ENCODE results near the gene FAM131B.

FAM131B gene

DNA sequence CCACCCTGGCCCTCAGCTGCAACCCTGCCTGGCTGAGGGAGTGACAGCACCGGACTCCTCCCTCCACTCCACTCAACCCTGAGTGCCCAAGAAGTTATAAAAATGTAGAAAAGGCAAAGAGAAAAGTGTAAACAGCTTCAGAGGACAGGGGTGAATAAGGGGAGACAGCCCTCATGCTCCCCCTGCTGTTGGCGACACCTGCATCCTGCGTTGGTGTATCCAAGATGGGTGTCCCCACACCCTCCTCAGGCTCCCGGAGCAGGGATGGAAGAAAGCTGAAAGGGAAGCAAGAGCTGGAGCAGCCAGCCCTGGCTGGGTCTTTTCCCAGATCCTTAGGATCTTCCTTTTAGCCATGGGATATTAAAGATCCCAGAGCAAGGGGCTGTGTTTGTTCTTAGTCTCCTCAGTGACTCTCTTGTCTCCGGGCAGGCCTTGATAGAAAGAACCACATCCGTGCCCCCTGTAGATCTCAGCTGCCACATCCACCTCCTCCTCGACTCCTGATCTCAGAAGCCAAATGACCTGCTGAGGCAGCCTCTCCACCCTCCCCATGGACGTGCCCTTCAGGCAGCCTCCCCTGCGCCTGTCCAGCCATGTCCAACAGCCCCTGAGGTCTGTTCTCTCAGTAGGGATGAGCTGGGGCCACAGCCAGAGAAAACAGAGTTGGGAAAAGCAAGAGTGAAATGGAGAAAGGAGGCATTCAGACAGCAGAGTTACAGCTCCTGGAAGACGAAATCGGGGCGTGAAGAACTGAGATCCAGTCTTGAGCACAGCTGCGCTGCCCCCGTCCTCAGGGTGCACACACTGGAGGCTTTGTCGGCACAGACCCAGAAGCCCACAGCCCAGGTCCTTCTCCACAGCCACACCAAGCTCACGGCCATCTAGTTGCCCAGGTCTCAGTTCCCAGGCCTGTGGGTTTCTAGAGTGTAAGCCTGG, 6.8 kb downstream of the FAM131B start:
- TF ChIP-seq, protein P1, sequence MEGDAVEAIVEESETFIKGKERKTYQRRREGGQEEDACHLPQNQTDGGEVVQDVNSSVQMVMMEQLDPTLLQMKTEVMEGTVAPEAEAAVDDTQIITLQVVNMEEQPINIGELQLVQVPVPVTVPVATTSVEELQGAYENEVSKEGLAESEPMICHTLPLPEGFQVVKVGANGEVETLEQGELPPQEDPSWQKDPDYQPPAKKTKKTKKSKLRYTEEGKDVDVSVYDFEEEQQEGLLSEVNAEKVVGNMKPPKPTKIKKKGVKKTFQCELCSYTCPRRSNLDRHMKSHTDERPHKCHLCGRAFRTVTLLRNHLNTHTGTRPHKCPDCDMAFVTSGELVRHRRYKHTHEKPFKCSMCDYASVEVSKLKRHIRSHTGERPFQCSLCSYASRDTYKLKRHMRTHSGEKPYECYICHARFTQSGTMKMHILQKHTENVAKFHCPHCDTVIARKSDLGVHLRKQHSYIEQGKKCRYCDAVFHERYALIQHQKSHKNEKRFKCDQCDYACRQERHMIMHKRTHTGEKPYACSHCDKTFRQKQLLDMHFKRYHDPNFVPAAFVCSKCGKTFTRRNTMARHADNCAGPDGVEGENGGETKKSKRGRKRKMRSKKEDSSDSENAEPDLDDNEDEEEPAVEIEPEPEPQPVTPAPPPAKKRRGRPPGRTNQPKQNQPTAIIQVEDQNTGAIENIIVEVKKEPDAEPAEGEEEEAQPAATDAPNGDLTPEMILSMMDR (conservative IDR thresholded peaks at IDR 0.05; ENCODE audit: low read depth, low read length) = no peak
- H3K4me3 ChIP-seq (ENCODE audit: low read length) = no peak overlapping the region
- DNase-seq (ENCODE audit: low read depth) = no peak

DNA sequence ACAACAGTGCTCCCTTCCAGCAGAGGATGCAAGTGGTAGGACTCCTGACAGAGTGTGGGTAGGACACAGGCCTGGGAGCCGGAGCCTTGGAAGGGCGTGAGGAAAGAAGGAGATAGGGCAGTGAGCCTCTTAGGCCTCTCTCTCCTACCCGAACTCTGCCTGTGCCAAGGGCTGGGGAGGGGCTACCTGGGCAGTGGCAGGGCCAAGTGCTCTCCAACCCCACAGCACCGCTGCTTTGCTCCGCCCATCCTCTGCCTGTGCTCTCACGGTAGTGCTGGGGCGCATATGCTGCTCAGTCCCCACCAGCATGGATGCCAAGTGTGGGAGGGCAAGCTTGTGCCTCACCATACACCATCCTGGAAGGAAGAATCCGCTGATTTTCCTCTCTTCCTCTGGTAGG, 7.5 kb downstream of the FAM131B start:
- no peak overlapping the region for H3K4me3 ChIP-seq (ENCODE audit: low read length)
- TF ChIP-seq, protein P1 (conservative IDR thresholded peaks at IDR 0.05; ENCODE audit: low read depth, low read length) = no peak
- DNase-seq (ENCODE audit: low read depth) = no peak

DNA sequence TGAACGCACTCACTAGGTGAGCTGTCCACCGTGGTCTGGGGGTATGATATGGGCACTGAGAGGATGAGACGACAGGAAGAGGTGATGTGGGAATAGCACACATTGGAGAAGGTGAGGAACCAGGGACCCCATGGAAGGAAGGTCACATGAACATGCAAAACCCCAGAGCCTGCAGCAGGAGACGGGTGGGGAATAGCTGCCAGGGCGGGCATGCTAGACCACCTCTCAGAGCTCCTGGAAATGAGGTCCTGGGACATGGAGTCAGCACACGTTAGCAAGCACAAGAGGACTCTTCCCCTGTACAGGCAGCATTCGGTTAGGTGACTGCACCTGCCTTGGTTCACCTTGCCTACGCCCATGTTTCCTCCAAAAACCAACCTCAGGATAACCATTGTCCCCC, 8.1 kb downstream of the FAM131B start:
- TF ChIP-seq, protein P1 (conservative IDR thresholded peaks at IDR 0.05; ENCODE audit: low read depth, low read length) = no peak
- H3K4me3 ChIP-seq (ENCODE audit: low read length) = no peak overlapping the region
- DNase-seq (ENCODE audit: low read depth) = no peak

DNA sequence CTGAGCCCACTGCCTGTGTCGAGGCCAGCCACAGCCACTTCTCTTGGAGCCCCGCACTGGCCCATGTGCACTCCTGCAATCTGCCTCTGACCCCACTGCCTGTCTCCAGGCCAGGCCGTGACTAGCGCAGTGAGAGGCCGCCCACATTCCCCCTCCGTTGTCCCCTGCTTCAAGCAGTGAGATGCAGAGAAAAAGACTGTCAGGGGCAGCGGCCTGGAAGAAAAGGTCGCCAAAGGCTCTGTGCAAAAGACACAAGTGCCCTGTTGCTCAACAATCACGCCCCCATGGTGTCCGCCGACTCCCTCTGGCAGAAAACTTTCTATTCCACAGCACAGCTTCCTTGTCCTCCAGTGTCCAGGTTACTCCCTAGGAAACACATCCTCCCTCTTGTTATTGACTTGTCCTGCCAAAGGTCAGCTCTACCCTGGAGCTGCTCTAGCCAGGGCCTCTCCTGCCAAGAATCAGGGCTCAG, 9.9 kb downstream of the FAM131B start:
- no peak overlapping the region for H3K4me3 ChIP-seq (ENCODE audit: low read length)

DNA sequence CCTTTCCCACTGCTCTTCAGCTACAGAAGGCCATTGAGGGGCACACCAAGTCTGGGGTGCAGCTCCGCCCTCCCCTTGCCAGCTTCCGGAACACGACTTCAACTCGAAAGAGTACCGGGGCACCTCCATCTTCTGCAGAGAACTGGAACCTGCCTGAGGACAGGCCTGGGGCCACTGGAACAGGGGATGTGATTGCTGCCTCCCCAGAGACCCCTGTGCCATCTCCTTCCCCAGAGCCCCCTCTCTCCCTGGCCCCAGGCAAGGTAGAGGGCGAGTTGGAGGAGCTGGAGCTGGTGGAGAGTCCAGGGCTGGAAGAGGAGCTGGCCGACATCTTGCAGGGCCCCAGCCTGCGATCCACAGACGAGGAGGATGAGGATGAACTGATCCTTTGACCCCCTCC, 10.9 kb downstream of the FAM131B start:
- DNase-seq (ENCODE audit: low read depth) = no peak
- H3K4me3 ChIP-seq (ENCODE audit: low read length) = no peak overlapping the region
- TF ChIP-seq, protein P1 (conservative IDR thresholded peaks at IDR 0.05; ENCODE audit: low read depth, low read length) = no peak

More for the DNA sequence above, 9.9 kb downstream of the FAM131B start:
- TF ChIP-seq, protein P1 (conservative IDR thresholded peaks at IDR 0.05; ENCODE audit: low read depth, low read length) = no peak
- no peak for DNase-seq (ENCODE audit: low read depth)

DNA sequence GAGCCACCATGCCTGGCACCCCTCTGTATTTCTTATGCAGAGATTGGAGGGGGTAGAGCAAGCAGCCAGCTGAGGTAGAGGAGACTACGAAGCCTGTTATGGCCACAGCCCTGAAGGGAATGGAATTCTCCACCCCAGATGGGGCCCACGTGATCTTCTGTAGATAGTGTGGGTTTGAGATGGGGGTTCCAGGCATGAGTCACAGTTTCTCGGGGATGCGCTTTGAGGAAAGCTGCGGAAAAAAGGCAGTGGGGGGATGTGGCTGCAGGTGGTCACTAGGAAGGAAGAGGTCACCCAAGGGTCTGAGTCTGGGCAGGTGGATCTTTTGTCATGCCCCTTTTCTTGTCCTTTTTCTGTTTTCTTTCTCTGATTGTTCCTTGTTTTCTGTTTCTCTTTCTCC, 11.5 kb downstream of the FAM131B start:
- no peak for DNase-seq (ENCODE audit: low read depth)
- TF ChIP-seq, protein P1 (conservative IDR thresholded peaks at IDR 0.05; ENCODE audit: low read depth, low read length) = no peak
- no peak overlapping the region for H3K4me3 ChIP-seq (ENCODE audit: low read length)

DNA sequence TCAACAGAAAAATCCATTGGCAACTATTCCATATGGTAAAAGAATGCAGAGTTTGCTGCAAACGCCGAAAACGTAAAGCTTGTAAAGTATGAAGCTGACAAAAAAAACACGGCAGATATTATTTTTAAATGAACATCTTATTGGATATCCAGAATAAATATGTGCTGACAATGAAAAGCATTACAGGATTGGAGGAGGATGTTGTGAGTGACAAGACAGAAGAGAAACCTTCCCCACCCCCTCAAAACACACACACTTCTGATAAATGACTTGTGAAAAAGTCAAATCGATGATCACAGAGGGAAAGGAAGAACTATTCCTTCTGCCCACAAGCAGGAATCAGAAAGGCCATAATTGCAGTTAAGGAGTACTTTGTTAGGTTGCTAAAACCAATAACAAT, 14.6 kb downstream of the FAM131B start:
- no peak for DNase-seq (ENCODE audit: low read depth)
- H3K4me3 ChIP-seq (ENCODE audit: low read length) = no peak overlapping the region
- TF ChIP-seq, protein P1 (conservative IDR thresholded peaks at IDR 0.05; ENCODE audit: low read depth, low read length) = no peak

Measured in retinal pigment epithelial cell (primary cell).